Mesenchymal stem cell (in vitro differentiated cells and primary cell): ENCODE measurements around the gene EHD1.

Source experiments
- DNase-seq: peaks from one replicate; pipeline ENCODE4 v3.0.0-alpha.2; 2013
- H2AFZ ChIP-seq: one replicate; pipeline ENCODE4 v1.6.1; 2013; ENCODE audit warnings: low read depth, mild to moderate bottlenecking, control low read depth, inconsistent platforms, low read length, moderate library complexity
- H2AK5ac ChIP-seq: 2 replicates; pipeline ENCODE4 v1.6.1; 2013; ENCODE audit warnings: low read length, moderate library complexity, mild to moderate bottlenecking, inconsistent platforms; ENCODE audit not compliant: severe bottlenecking
- H2BK120ac ChIP-seq: one replicate; pipeline ENCODE4 v1.6.1; 2013; ENCODE audit warnings: low read depth, mild to moderate bottlenecking, inconsistent platforms, low read length, moderate library complexity
- H2BK12ac ChIP-seq, 2 experiments: one replicate each; pipeline ENCODE4 v1.6.1; 2013; ENCODE audit warnings: inconsistent platforms in 2 of 2, low read length in 2 of 2, mild to moderate bottlenecking in 2 of 2, moderate library complexity in 2 of 2, control low read depth in 1 of 2
- H2BK15ac ChIP-seq: one replicate; pipeline ENCODE4 v1.6.1; 2013; ENCODE audit warnings: mild to moderate bottlenecking, low read depth, inconsistent platforms; ENCODE audit not compliant: poor library complexity, severe bottlenecking
- H2BK5ac ChIP-seq: 2 replicates; pipeline ENCODE4 v1.6.1; 2013; ENCODE audit warnings: low read depth, mild to moderate bottlenecking, low read length, control low read depth, inconsistent platforms; ENCODE audit not compliant: poor library complexity, severe bottlenecking
- H3K14ac ChIP-seq, 2 experiments: one replicate each; pipeline ENCODE4 v1.6.1; 2013; ENCODE audit warnings: inconsistent platforms in 2 of 2, low read length in 2 of 2, control low read depth in 1 of 2, mild to moderate bottlenecking in 1 of 2, moderate library complexity in 1 of 2
- H3K18ac ChIP-seq, 2 experiments: one replicate each; pipeline ENCODE4 v1.6.1; 2013; ENCODE audit warnings: inconsistent platforms in 2 of 2, low read length in 2 of 2, control low read depth in 1 of 2, low read depth in 1 of 2, mild to moderate bottlenecking in 1 of 2
- H3K23ac ChIP-seq, 2 experiments: one replicate each; pipeline ENCODE4 v1.6.1; 2013; ENCODE audit warnings: inconsistent platforms in 2 of 2, low read length in 2 of 2, mild to moderate bottlenecking in 2 of 2, moderate library complexity in 2 of 2, control low read depth in 1 of 2
- H3K27ac ChIP-seq: 2 replicates; pipeline ENCODE4 v1.5.1; 2013; ENCODE audit warnings: mild to moderate bottlenecking, moderate library complexity, low read length, control low read depth, inconsistent platforms; ENCODE audit not compliant: poor library complexity, severe bottlenecking
- H3K27me3 ChIP-seq, 2 experiments: 2 replicates each; pipeline versions ENCODE4 v1.6.1 to v1.7.0; 2013; ENCODE audit warnings: low read length in 2 of 2, mild to moderate bottlenecking in 2 of 2, moderate library complexity in 2 of 2, control low read depth in 1 of 2, inconsistent platforms in 1 of 2; ENCODE audit not compliant: control insufficient read depth in 1 of 2, insufficient read depth in 1 of 2
- H3K36me3 ChIP-seq, 2 experiments: 2 replicates each; pipeline versions ENCODE4 v1.6.1 to v1.7.0; 2013; ENCODE audit warnings: low read length in 2 of 2, control low read depth in 1 of 2, inconsistent platforms in 1 of 2, low read depth in 1 of 2, mild to moderate bottlenecking in 1 of 2; ENCODE audit not compliant: insufficient read depth in 2 of 2, control insufficient read depth in 1 of 2
- H3K4ac ChIP-seq, 2 experiments: one replicate each; pipeline ENCODE4 v1.6.1; 2013; ENCODE audit warnings: inconsistent platforms in 2 of 2, low read length in 2 of 2, mild to moderate bottlenecking in 2 of 2, moderate library complexity in 2 of 2, control low read depth in 1 of 2, low read depth in 1 of 2
- H3K4me1 ChIP-seq: 2 replicates; pipeline ENCODE4 v1.6.1; 2013; ENCODE audit warnings: low read depth, low read length, control low read depth; ENCODE audit not compliant: control insufficient read depth, insufficient read depth
- H3K4me2 ChIP-seq: 2 replicates; pipeline ENCODE4 v1.6.1; 2013; ENCODE audit warnings: low read length, mild to moderate bottlenecking, inconsistent platforms; ENCODE audit not compliant: poor library complexity, severe bottlenecking
- H3K4me3 ChIP-seq, 2 experiments: 2 replicates each; pipeline versions ENCODE4 v1.5.1 to v1.7.0; 2013; ENCODE audit warnings: low read length in 2 of 2, mild to moderate bottlenecking in 2 of 2, control low read depth in 1 of 2, low read depth in 1 of 2; ENCODE audit not compliant: insufficient read depth in 1 of 2
- H3K79me1 ChIP-seq: replicated peaks from 2 replicates; pipeline ENCODE4 v1.6.1; 2013; ENCODE audit warnings: mild to moderate bottlenecking, control low read depth, low read length, inconsistent platforms; ENCODE audit not compliant: poor library complexity, severe bottlenecking
- H3K9ac ChIP-seq: 2 replicates; pipeline ENCODE4 v1.7.0; 2013; ENCODE audit warnings: mild to moderate bottlenecking, low read length, moderate library complexity
- H3K9me3 ChIP-seq: 2 replicates; pipeline ENCODE4 v1.7.0; 2013; ENCODE audit warnings: mild to moderate bottlenecking, low read length; ENCODE audit not compliant: control insufficient read depth
- H4K8ac ChIP-seq: one replicate; pipeline ENCODE4 v1.6.1; 2013; ENCODE audit warnings: inconsistent platforms, mild to moderate bottlenecking, low read length, moderate library complexity
- H4K91ac ChIP-seq: one replicate; pipeline ENCODE4 v1.6.1; 2013; ENCODE audit warnings: mild to moderate bottlenecking, low read length, inconsistent platforms
- WGBS: methylation state at CpG from one replicate; pipeline ENCODE4 v1.1.7; 2013; ENCODE audit warnings: mixed read lengths; 5-methylcytosine and 5-hydroxymethylcytosine counted together

EHD1 gene

DNA sequence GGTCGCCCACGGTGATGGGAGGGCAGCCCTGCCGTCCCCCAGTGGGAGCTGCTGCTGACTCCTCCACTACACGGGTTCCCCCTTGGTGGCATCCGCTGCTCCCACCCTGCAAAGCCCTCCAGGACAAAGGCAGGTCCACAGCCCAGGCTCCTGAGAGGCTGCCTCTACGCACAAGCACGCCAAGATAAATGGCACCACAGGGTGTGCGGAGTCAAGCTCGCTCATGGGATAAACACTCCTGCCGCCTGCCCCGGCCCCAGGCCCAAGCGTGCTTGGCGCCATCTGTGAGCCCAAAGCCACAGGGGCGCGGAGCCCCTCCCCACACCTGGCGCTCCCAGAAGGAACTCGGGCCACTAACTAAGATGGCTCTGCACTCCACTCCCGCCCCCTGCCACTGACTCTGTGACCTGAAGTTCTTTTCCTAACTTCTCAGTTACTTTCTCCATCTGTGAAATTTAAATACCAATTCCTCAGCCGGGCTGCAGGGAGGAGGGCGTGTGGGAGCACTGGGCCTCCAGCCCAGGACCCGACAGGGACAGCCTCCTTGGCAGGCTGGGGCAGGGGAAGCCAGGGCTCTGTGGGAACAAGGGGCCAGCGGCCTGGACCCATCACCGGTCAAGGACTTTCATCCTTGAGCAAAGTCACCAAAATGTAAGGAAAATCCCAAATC, 14.9 kb downstream of the EHD1 start:
- peak overlapping the region; percentile 74 for H2BK15ac ChIP-seq
- WGBS, result 89% methylated on average over 23 of the region's 23 CpGs

DNA sequence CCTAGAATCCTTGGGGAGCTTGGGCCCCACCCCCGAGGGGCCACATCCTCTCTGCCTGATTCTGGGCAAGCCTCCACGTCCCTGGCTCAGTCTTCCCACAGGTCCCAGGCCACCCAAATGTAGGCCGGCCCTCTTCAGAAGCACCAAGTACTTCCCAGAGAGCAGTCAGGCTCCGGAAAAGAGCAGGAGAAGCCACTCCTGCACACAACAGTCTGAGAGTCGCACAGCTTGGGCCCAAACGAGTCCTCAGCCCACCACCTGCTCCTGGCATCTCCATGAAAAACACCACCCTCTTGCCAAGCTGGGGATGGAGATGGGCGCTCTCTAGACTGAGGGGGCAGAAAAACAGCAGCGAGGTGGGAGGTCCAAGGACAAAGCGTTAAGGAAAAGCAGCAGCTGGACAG, 15.4 kb downstream of the EHD1 start:
- peak overlapping the region; percentile 70 for H4K91ac ChIP-seq
- H3K18ac ChIP-seq, result peak overlapping the region; percentile 31 to 49
- H2BK12ac ChIP-seq, result peak overlapping the region; percentile 11 to 27
- no peak overlapping the region for H3K23ac ChIP-seq
- no peak for DNase-seq
- no peak overlapping the region for H3K4me2 ChIP-seq
- peak overlapping the region; percentile 24 to 69 for H3K4ac ChIP-seq
- H3K4me1 ChIP-seq, result peaks cover 53% of the 10 kb centered on the region
- H3K14ac ChIP-seq, result peak overlapping the region in 1 of 2 experiments; percentile 29
- H2BK120ac ChIP-seq, result peak overlapping the region; percentile 50
- peaks cover 9% of the 10 kb centered on the region for H3K79me1 ChIP-seq
- H2AFZ ChIP-seq, result no peak overlapping the region
- H3K4me3 ChIP-seq, result peak overlapping the region in 1 of 2 experiments; percentile 46
- H3K27me3 ChIP-seq, result no peaks in the 10 kb centered on the region
- H4K8ac ChIP-seq, result peak overlapping the region; percentile 9
- peak overlapping the region; percentile 71 for H3K9ac ChIP-seq
- no peak overlapping the region for H2BK5ac ChIP-seq
- WGBS, result 79% methylated on average over 9 of the region's 9 CpGs
- H2AK5ac ChIP-seq, result peak overlapping the region; percentile 14
- H3K27ac ChIP-seq, result peak overlapping the region; percentile 95
- no peaks in the 10 kb centered on the region for H3K9me3 ChIP-seq
- peaks cover 29 to 32% of the 10 kb centered on the region in 2 experiments for H3K36me3 ChIP-seq
- peak overlapping the region; percentile 12 for H2BK15ac ChIP-seq

More for the DNA sequence above, 14.9 kb downstream of the EHD1 start:
- no peaks in the 10 kb centered on the region for H3K27me3 ChIP-seq
- peak overlapping the region in 1 of 2 experiments; percentile 80 for H3K14ac ChIP-seq
- peak overlapping the region; percentile 31 to 95 for H3K18ac ChIP-seq
- peak overlapping the region; percentile 71 for H3K9ac ChIP-seq
- peak overlapping the region; percentile 11 to 96 for H2BK12ac ChIP-seq
- H2AK5ac ChIP-seq, result peak overlapping the region; percentile 75
- H4K91ac ChIP-seq, result peak overlapping the region; percentile 91
- no peak for DNase-seq
- H2BK5ac ChIP-seq, result peak overlapping the region; percentile 69
- no peaks in the 10 kb centered on the region for H3K9me3 ChIP-seq
- H3K23ac ChIP-seq, result peak overlapping the region in 1 of 2 experiments; percentile 20
- H3K79me1 ChIP-seq, result peaks cover 7% of the 10 kb centered on the region
- H3K4me1 ChIP-seq, result peaks cover 55% of the 10 kb centered on the region
- H2BK120ac ChIP-seq, result peak overlapping the region; percentile 64
- peak overlapping the region; percentile 47 for H4K8ac ChIP-seq
- H3K4ac ChIP-seq, result peak overlapping the region; percentile 69 to 94
- H3K36me3 ChIP-seq, result peaks cover 30% of the 10 kb centered on the region in 2 experiments
- H3K4me3 ChIP-seq, result peak overlapping the region in 1 of 2 experiments; percentile 46
- no peak overlapping the region for H3K4me2 ChIP-seq
- peak overlapping the region; percentile 95 for H3K27ac ChIP-seq
- no peak overlapping the region for H2AFZ ChIP-seq

DNA sequence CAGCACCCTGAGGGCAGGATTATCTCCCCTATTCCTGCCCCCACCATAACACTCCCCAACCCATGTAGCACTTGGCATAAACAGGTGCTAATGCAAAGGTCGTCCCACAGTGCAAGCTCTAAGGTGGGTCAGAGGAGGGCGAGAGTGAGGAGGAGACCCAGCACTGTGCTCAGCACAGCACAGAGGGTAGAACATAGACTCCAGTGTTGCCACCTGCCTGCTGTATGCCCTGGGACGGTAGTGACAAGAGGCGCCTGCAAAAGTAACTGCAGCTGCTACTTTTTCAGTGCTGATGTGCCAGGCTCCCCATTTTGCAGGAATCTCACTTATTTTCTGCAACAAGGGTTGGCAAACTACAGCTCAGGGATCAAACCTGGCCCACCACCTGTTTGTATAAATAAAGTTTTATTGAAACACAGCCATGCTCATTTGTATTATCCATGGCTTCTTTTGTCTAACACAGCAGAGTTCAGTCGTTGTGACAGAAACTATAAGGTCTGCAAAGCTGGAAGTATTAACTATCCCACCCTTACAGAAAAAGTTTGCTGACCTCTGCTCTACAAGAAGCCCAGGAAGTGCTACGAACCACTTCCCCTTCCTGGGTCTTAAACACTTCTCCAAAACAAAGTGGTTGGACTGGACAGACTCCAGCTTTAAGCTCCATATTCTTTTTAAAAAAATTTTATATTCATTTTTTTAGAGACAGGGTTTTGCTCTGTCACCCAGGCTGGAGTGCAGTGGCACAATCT, 17.0 kb downstream of the EHD1 start:
- DNase-seq, result no peak
- no peak overlapping the region for H3K27ac ChIP-seq
- no peak overlapping the region for H3K14ac ChIP-seq
- no peak overlapping the region for H2BK12ac ChIP-seq
- H2AFZ ChIP-seq, result no peak overlapping the region
- no peak overlapping the region for H2BK5ac ChIP-seq
- no peak overlapping the region for H2BK120ac ChIP-seq
- H3K18ac ChIP-seq, result no peak overlapping the region
- no peaks in the 10 kb centered on the region for H3K27me3 ChIP-seq
- H3K4me2 ChIP-seq, result no peak overlapping the region
- peaks cover 14% of the 10 kb centered on the region for H3K79me1 ChIP-seq
- no peak overlapping the region for H3K9ac ChIP-seq
- H4K8ac ChIP-seq, result no peak overlapping the region
- no peak overlapping the region for H2BK15ac ChIP-seq
- peaks cover 56% of the 10 kb centered on the region for H3K4me1 ChIP-seq
- H3K4me3 ChIP-seq, result no peak overlapping the region
- peak overlapping the region; percentile 17 for H2AK5ac ChIP-seq
- H4K91ac ChIP-seq, result no peak overlapping the region
- H3K23ac ChIP-seq, result no peak overlapping the region
- 91% methylated on average over 5 of the region's 6 CpGs for WGBS
- no peak overlapping the region for H3K4ac ChIP-seq
- H3K9me3 ChIP-seq, result no peaks in the 10 kb centered on the region
- H3K36me3 ChIP-seq, result peaks cover 30 to 41% of the 10 kb centered on the region in 2 experiments
